NCI-H146 (cell line): ENCODE measurements around the gene CCR2.
"Not testable (repeated sequence)": the region's sequence is repeated elsewhere in the genome, so short reads cannot be mapped to it uniquely, and the experiment has no call there.

Experiments used
- DNase-seq: peaks from one replicate; lab custom pipeline; 2025; lab: John Stamatoyannopoulos, UW

The CCR2 gene

GRCh38 chr3:46353647-46354410 lies at the start of gene CCR2:
TSS of gene CCR2 (plus strand) at chr3:46354111. CDS start at chr3:46357528, 3,417 bp downstream.
- no peak for DNase-seq

DNA sequence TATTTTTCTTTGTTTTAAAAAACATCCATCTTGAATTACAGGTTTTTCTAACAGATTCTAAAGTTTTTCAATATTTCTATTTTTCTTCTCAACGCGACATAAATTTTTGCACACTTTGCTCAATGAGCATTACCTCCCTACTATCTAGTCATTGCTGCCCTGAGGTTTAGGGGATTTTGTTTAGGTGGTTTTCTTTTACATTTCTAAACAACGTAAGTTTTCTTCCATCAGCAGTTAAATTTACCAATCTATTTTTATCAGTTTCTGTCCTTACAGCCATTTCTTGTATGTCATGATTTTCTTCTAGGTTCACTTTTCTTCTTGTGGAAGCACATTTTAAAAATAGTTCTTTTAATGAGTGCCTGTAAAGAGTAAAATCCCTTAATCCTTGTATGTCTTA lies 49.2 kb upstream of the CCR2 start:
- DNase-seq, result no peak

DNA sequence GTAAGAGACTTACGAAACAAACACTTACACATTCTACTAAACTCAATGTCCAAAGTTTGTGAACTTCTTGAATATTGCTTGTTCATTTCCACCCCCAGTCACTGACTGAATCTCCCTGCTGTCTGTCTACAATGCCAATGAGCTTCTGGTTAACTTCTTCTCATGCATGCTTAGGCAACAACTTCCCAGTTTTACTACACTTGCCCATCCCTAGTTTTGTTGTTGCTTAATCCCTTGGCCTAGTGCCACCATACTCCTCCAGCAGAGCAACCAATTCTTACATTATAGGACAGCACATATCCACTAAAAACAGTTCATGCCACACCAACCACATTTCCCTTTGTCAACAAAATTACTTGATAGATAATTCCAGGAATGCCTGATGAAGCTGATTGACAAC lies 40.9 kb upstream of the CCR2 start:
- no peak for DNase-seq

DNA sequence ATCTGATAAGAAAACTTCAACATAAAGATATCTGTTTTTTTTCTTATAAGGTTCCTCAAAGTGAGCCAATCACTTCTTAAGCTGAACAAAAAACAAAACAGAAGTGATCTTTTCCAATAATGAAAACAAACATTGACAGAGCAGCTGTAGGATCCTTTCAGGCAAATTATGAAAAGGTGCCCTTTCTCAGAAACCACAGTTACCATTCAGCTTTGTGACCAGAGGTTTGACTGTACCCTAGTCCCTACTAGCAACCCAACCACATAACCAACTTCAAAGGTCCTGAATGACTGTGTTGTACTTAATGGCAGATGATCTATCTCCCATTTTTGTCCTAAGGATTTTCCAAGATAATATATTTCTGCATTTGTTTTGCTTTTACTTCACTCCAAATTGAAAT lies 39.4 kb upstream of the CCR2 start:
- DNase-seq, result no peak

DNA sequence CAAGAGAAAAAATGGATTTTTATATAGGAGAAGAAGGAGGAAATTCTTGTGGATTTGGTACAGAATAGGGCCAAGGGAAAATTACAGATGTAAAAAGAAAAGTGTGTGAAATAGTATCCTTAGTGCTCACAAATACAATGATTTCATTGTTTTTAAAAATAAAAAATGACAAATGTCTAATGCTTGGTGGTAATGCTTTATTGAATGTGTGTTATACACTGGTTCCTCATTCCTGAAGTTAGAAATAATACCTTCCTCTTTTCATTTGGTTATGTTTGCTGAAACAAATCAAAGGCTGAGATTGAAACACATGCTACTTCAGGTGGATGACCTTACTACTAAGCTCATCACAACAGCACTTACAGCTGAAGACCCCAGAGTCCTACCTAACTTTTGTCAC lies 37.7 kb upstream of the CCR2 start:
- no peak for DNase-seq

GRCh38 chr3:46318207-46318927 lies 35.5 kb upstream of the CCR2 start:
- DNase-seq, result no peak

GRCh38 chr3:46321461-46322104 lies 32.3 kb upstream of the CCR2 start:
- no peak for DNase-seq

DNA sequence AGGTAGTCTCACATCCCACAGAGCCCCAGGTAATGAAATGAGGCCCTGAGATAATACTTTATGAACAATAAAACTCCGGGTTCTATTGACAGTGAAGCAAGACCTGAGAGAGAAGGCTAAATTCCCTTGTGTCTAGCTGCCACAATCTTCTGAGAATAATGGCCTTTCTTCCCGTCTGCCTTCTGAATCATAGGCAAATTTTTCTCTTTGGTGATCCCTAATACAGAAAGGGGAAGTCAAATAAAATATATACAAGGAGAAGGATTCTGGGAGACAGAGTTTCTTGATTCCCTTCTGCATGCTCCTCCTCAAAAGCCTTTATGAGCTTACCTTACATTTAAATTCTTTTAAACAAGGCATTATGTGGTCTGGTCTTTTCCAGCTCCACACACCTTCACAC lies 29.9 kb upstream of the CCR2 start:
- no peak for DNase-seq

DNA sequence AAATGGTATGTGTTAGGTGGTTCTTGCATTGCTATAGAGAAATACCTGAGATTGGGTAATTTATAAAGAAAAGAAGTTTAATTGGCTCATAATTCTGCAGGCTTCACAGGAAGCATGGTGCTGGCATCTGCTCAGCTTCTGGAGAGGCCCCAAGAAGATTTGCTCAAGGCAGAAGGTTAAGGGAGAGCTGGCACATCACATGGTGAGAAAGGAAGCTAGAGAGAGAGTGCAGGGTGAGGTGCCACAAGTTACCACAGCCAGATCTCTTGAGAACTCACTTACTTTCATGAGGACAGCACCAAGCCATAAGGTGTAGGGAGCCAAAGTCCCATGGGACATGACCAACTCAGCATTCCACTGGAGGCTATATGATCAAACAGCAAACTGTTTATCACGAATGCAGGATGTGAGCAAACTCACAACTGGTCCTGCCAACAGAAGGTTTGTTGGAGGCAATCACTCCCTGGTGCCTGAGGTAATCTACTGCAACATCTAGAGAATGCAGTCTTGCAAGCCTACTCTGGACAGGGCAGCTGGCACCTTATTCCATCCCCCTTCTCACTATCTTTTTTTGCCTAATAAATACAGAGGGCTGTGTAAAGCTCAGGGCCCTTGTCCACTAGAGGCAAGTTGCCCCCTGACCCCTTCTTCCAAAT lies 28.1 kb upstream of the CCR2 start:
- DNase-seq, result no peak

- not testable (repeated sequence) for DNase-seq
Measured at GRCh38 chr3:46330676-46331075, 23.2 kb upstream of the CCR2 start.

GRCh38 chr3:46334741-46335478 lies 19.0 kb upstream of the CCR2 start:
- no peak for DNase-seq

GRCh38 chr3:46335541-46335940 lies 18.4 kb upstream of the CCR2 start:
- DNase-seq, result no peak

DNA sequence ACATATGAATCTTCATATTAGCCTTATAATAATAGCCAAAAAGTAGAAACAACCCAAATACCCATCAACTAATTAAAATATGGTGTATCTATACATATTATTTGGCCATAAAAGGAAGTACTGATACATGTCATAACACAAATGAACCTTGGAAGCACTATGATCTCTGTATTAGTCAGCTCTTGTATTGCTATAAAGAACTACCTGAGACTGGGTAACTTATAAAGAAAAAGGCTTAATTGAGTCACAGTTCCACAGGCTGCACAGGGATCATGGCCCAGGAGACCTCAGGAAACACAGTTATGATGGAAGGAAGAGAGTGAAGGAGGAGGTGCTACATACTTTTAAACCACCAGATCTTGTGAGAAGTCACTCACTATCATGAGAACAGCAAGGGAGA lies 16.0 kb upstream of the CCR2 start:
- DNase-seq, result no peak

GRCh38 chr3:46338840-46339239 lies 15.1 kb upstream of the CCR2 start:
- DNase-seq, result no peak

- DNase-seq, result no peak
Measured at GRCh38 chr3:46344476-46344875, 9.4 kb upstream of the CCR2 start.

DNA sequence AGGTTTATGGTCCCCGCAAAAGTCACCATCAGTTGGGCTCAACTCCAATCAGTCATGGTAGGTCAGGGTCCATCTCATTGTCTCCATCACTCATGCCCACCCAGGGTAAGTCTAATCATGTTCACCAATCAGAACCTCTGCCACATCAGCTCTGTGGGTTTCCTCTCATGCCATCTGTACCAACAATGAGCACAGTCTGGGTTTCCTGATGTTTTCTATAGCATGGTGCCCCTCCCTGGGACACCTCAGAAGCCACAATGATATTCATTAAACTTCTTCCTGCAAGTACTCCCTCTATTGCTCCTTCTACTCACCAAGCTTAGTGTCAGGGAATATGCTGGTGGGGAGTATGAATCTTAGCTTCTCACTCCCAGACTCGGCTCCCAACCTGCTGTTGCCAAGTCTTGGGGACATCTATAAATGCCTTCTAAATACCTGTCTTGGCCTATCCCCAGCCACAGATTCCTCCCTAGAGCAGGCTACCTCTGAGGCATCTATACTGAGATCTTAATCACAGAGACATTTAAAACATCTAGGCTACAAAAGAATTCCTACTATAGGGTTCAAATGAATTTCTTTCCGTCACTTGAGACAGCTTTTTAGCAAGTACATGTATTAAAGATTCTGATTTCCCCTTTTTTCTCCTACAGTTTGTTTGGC lies 5.0 kb upstream of the CCR2 start:
- no peak for DNase-seq

- no peak for DNase-seq
Measured at GRCh38 chr3:46349484-46350261, 4.2 kb upstream of the CCR2 start.

DNA sequence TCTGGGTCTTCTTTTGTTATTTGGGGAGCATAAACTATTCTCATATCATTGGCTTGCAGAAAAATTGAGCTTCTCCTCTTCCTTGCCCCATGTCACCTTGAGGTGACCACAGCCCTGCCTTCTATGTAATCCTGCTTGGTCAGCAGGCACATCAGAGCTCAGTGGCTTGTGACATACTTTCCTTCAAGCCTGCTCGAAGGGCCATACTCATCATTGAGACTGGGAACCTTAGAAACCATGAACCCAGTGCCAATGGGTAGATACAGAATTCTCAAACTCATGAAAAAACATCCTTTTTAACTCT lies 3.7 kb upstream of the CCR2 start:
- no peak for DNase-seq

DNA sequence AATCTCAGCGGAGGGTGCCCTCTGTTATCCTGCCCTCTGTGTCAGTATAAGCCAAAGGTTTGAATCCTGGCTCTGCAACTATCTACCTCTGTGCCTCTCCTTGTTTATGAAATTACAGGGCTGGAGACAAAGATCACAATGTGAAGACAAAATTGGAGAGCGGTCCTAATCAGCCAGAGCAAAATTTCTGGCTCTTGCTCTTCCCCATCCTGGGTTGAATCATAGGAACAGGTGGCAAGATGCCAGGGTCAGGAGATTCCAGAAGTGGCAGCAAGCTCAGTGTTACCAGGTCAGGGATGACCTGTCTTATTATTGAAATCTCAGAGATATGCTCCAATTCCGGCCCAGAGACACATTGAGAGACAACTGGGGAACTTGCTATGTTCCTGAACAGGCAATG lies 2.3 kb upstream of the CCR2 start:
- DNase-seq, result no peak

- no peak for DNase-seq
Measured at GRCh38 chr3:46353090-46353489, 821 bp upstream of the CCR2 start.

GRCh38 chr3:46354478-46354877 lies 567 bp downstream of the CCR2 start:
- DNase-seq, result no peak
